ENCODE measurements around the gene SYVN1. TPM values are rescaled to one million over a fixed set of nuclear protein-coding genes. Genes with fewer than 3 reads are reported as not detected.

Gene SYVN1
- total RNA-seq, 1 donor from 2014 or later, result 19.7 TPM

- FAIRE-seq, result no peak
- Histone ChIP-seq H3K27me3 (ENCODE audit: control insufficient read depth, insufficient read depth, low read length) (no peaks in the 10 kb centered on the region), H3K4me3 (ENCODE audit: low read depth, low read length) (peak overlapping the region; percentile 50)
Measured at GRCh38 chr11:65112546-65113360, 21.6 kb downstream of the SYVN1 start.

GRCh38 chr11:65111744-65112545 is 22.4 kb downstream of the SYVN1 start, which contains the start of gene TM7SF2:
Gene TM7SF2 (plus strand): TSS chr11:65111872. CDS start chr11:65112016, 144 bp downstream.
- FAIRE-seq (no peak), DNase-seq (ENCODE audit: low read depth) (peak; percentile 85)
- peak within 1 kb of the TSS; percentile 50 for H3K4me3 ChIP-seq (ENCODE audit: low read depth, low read length)
- no peak for TF ChIP-seq CTCF (IDR thresholded peaks at IDR 0.05; ENCODE audit: insufficient read depth, low read length, severe bottlenecking)
- H3K36me3 ChIP-seq (ENCODE audit: control insufficient read depth, insufficient read depth, low read length), result peaks cover 15% of the 10 kb centered on the region
- H3K27me3 ChIP-seq (ENCODE audit: control insufficient read depth, insufficient read depth, low read length), result no peaks in the 10 kb centered on the region

More at GRCh38 chr11:65112546-65113360, 21.6 kb downstream of the SYVN1 start:
- no peak for DNase-seq (ENCODE audit: low read depth)
- peak; percentile 87 for TF ChIP-seq CTCF (IDR thresholded peaks at IDR 0.05; ENCODE audit: insufficient read depth, low read length, severe bottlenecking)
- H3K36me3 ChIP-seq (ENCODE audit: control insufficient read depth, insufficient read depth, low read length), result peaks cover 12% of the 10 kb centered on the region

DNA sequence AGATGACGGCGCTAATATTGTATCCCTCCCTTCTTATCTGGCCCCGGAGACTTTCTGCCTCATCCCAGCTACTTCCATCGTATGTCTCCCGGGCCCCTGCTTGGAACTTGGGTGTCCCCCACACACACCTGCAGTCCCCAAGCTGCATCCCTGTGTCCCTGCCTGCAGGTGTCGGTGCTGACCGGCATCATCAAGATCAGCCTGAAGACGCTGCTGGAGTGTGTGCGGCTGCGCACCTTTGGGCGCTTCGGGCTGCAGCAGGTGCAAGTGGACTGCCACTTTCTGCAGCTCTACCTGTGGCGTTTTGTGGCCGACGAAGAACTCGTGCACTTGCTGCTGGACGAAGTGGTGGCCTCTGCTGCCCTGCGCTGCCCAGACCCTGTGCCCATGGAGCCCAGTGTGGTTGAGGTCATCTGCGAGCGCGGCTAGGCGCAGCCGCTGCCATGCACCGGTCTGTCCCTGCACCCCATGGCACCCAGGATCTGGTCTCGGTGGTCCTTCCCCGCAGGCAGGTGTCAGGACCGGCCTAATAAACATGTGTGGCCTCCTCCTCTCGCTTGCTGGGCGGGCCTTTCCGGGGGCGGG is 23.1 kb downstream of the SYVN1 start:
- Histone ChIP-seq H3K4me3 (ENCODE audit: low read depth, low read length) (no peak overlapping the region), H3K36me3 (ENCODE audit: control insufficient read depth, insufficient read depth, low read length) (peaks cover 14% of the 10 kb centered on the region), H3K27me3 (ENCODE audit: control insufficient read depth, insufficient read depth, low read length) (no peaks in the 10 kb centered on the region)
- FAIRE-seq (no peak), DNase-seq (ENCODE audit: low read depth) (no peak)
- no peak for TF ChIP-seq CTCF (IDR thresholded peaks at IDR 0.05; ENCODE audit: insufficient read depth, low read length, severe bottlenecking)

- FAIRE-seq, result peak; percentile 89
- no peak overlapping the region for H3K4me3 ChIP-seq (ENCODE audit: low read depth, low read length)
- H3K36me3 ChIP-seq (ENCODE audit: control insufficient read depth, insufficient read depth, low read length), result peaks cover 10% of the 10 kb centered on the region
Measured at GRCh38 chr11:65110354-65110861, 23.9 kb downstream of the SYVN1 start.

More at GRCh38 chr11:65110354-65110861, 23.9 kb downstream of the SYVN1 start:
- TF ChIP-seq CTCF (IDR thresholded peaks at IDR 0.05; ENCODE audit: insufficient read depth, low read length, severe bottlenecking), result peak; percentile 96
- peak; percentile 72 for DNase-seq (ENCODE audit: low read depth)
- H3K27me3 ChIP-seq (ENCODE audit: control insufficient read depth, insufficient read depth, low read length), result no peaks in the 10 kb centered on the region
